ENCODE measurements around the gene RCOR2.

The RCOR2 gene

DNA sequence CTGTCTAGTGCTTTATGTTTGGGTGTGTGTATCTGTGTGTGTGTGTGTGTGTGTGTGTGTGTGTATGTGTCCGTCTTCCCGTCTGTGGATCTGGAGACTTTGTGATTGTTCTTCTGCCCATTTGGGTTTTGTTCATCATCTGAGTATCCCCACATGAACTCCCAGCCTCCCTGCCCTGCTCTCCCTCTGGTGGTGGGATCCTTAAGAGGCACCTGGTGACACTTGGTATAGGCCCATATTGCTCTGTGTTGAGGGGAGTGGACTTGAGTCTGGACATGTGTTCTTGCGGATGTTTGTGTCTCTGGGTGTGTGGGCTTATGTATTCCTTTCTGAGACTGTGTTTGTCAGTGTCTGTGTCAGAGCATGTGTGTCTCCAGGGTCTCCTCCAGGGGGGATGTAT, 15.3 kb downstream of the RCOR2 start:
- no peak overlapping the region for H3K4me3 ChIP-seq (ENCODE audit: low read depth, low read length)
- TF ChIP-seq, protein P1, sequence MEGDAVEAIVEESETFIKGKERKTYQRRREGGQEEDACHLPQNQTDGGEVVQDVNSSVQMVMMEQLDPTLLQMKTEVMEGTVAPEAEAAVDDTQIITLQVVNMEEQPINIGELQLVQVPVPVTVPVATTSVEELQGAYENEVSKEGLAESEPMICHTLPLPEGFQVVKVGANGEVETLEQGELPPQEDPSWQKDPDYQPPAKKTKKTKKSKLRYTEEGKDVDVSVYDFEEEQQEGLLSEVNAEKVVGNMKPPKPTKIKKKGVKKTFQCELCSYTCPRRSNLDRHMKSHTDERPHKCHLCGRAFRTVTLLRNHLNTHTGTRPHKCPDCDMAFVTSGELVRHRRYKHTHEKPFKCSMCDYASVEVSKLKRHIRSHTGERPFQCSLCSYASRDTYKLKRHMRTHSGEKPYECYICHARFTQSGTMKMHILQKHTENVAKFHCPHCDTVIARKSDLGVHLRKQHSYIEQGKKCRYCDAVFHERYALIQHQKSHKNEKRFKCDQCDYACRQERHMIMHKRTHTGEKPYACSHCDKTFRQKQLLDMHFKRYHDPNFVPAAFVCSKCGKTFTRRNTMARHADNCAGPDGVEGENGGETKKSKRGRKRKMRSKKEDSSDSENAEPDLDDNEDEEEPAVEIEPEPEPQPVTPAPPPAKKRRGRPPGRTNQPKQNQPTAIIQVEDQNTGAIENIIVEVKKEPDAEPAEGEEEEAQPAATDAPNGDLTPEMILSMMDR (conservative IDR thresholded peaks at IDR 0.05; ENCODE audit: low read depth, low read length), result peak; percentile 77
- DNase-seq (ENCODE audit: low read depth), result peak; percentile 62

DNA sequence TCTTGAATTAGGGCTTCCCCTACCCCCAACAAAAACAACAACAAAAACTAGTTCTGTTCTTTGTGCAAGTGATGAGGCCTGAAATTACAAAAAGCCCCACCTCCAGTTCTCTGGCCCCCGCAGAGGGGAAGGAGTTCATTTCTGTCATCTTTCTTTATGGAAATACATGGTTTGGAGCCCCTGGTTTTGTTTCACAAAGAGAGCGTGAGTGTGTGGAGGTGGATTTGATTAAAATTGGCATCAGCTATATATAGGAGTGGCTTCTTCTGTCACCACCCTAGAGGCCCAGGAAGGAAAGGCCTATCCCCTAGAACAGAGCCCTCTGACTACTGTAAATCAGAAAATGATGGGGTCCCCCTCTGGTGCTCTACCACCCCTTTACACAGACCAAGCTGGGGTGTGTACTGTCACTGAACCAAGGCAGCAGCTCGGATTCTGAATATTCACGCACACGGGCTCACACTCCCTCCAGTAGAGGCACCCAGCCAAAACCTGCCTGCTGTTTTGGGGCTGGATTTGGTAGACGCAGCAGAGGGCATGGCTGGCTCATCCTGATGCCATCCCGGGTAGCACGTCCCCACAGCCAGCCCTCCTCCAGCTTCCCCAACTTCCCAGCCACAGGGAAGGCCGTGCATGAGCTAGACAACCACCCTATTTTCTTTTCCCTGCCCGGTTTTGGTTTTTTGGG, 19.4 kb downstream of the RCOR2 start:
- DNase-seq (ENCODE audit: low read depth), result no peak
- TF ChIP-seq, protein P1 (conservative IDR thresholded peaks at IDR 0.05; ENCODE audit: low read depth, low read length), result no peak
- H3K4me3 ChIP-seq (ENCODE audit: low read depth, low read length), result no peak overlapping the region

DNA sequence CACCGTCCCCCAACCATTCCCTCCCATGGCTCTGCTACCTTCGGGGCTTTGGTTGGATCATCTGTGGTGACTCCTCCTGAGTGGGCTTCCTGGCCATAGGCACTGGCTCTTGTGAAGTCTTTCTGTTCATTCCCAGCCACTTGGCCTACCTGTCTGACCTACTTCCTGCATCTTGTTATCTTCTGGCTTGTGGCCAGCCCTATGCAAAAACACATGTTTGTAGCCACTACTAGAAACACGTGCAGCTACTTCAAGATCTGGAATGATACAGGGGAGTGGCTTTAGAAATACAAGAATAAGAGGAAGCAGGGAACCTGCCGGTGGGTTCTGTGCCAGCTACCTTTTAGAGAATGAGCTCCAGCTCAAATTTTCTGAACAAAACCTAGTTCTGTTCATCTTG, 20.9 kb downstream of the RCOR2 start:
- H3K4me3 ChIP-seq (ENCODE audit: low read depth, low read length), result no peak overlapping the region
- DNase-seq (ENCODE audit: low read depth), result no peak
- TF ChIP-seq, protein P1 (conservative IDR thresholded peaks at IDR 0.05; ENCODE audit: low read depth, low read length), result no peak

DNA sequence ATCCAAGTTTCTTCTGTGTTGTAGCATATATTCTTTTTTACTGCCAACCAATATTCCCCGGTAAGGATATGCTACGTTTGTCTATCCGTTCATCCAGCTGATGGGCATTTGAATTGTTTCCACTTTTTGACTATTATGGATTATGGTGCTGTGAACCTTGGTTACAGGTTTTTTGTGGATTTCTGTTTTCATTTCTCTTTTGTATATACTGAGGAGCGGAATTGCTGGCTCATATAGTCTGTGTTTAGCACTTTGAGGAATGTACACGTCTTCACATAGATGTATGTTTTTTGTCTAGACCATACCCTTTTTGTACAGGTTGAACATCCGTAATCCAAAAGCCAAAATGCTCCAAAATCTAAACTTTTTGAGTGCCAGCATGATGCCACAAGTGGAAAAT, 23.6 kb downstream of the RCOR2 start:
- TF ChIP-seq, protein P1 (conservative IDR thresholded peaks at IDR 0.05; ENCODE audit: low read depth, low read length), result no peak

DNA sequence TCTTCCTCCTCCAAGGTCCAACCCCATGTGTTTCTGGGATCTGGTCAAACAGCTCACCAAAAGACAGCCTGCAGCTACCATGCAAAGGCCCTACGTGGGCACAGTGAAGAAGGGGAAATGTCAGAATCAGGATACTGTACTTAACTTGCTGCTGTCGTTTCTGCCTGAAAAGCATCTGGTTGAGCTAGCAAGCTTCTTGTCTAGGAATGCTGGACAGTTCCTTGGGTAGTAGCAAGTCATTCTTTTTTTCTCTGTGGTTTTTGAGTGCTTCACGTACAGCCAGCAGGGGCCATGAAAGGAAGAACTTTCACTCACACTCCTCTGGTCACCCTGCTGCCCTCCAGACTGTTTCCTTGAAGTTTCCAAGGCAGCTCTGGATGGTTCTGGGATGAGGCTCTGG, 24.7 kb downstream of the RCOR2 start:
- TF ChIP-seq, protein P1 (conservative IDR thresholded peaks at IDR 0.05; ENCODE audit: low read depth, low read length), result peak; percentile 23
- peak; percentile 81 for DNase-seq (ENCODE audit: low read depth)
- no peak overlapping the region for H3K4me3 ChIP-seq (ENCODE audit: low read depth, low read length)

More for the DNA sequence above, 23.6 kb downstream of the RCOR2 start:
- DNase-seq (ENCODE audit: low read depth), result no peak
- H3K4me3 ChIP-seq (ENCODE audit: low read depth, low read length), result no peak overlapping the region

DNA sequence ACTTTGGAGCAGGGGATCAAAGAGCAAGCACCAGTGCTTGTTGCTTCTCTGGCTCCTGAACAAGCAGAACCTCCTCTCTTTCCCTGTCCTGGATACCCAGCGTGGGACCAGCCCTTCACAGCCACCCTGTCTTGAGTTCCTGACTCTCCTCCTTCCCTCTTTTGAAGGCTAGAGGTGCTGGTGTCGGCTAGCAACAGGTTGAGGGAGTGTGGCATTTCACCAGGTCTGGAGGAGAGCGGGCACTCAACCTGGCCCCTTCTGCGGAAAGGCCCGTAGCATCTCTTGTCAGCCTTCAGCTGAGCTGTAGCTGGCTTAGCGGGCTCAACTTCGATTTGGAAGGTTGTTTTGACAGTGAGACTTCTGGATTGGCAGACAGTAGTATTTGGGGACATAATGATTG, 26.6 kb downstream of the RCOR2 start:
- DNase-seq (ENCODE audit: low read depth), result no peak
- no peak overlapping the region for H3K4me3 ChIP-seq (ENCODE audit: low read depth, low read length)
- TF ChIP-seq, protein P1 (conservative IDR thresholded peaks at IDR 0.05; ENCODE audit: low read depth, low read length), result no peak

DNA sequence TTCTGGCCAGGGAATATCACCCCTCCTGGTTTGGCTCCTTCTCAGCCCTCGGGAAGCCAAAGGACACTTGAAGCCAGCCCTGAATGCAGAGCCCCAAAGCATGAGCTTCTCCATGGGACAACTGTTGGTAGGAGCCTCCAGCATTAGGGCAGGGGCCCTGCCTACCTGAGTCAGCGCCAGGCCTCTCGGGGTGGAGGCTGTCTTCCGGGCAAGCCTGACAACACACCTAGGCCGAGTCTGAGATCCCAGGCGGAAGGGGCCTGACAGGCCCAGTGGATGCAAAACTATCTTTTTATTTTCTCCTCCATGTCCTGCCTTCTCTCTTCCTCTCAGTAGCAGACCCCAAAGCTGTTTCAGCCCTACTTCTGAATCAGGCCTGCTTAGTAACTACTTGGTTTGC, 27.6 kb downstream of the RCOR2 start:
- TF ChIP-seq, protein P1 (conservative IDR thresholded peaks at IDR 0.05; ENCODE audit: low read depth, low read length), result no peak
- H3K4me3 ChIP-seq (ENCODE audit: low read depth, low read length), result no peak overlapping the region
- no peak for DNase-seq (ENCODE audit: low read depth)

All from choroid plexus epithelial cell (primary cell).